Ishikawa (cell line): ENCODE data around the gene GNAI1.

ENCODE experiments used
- CEBPB ChIP-seq: IDR thresholded peaks from 2 replicates; pipeline ENCODE4 v1.6.1; 2012
- CREB1 ChIP-seq: IDR thresholded peaks from 2 replicates; pipeline ENCODE4 v1.6.1; 2012; ENCODE audit warnings: low read depth
- EGR1 ChIP-seq: IDR thresholded peaks from 2 replicates; pipeline ENCODE4 v1.6.1; 2012
- EP300 ChIP-seq: IDR thresholded peaks from 2 replicates; pipeline ENCODE4 v1.6.1; 2012; ENCODE audit warnings: borderline replicate concordance
- FOXM1 ChIP-seq: IDR thresholded peaks from 2 replicates; pipeline ENCODE4 v1.6.1; 2012; ENCODE audit warnings: low read depth, borderline replicate concordance
- MAX ChIP-seq: IDR thresholded peaks from 2 replicates; pipeline ENCODE4 v1.6.1; 2012
- NFIC ChIP-seq: IDR thresholded peaks from 2 replicates; pipeline ENCODE4 v1.6.1; 2012
- RAD21 ChIP-seq: IDR thresholded peaks from 2 replicates; pipeline ENCODE4 v1.6.1; 2012; ENCODE audit warnings: low read depth
- REST ChIP-seq: IDR thresholded peaks from 2 replicates; pipeline ENCODE4 v1.6.1; 2012; ENCODE audit warnings: low read depth, mild to moderate bottlenecking
- TAF1 ChIP-seq: IDR thresholded peaks from 2 replicates; pipeline ENCODE4 v1.6.1; 2012; ENCODE audit warnings: low read depth, mild to moderate bottlenecking
- TCF12 ChIP-seq: IDR thresholded peaks from 2 replicates; pipeline ENCODE4 v1.6.1; 2012; ENCODE audit warnings: low read depth
- TEAD4 ChIP-seq: IDR thresholded peaks from 2 replicates; pipeline ENCODE4 v1.6.1; 2012
- USF1 ChIP-seq: IDR thresholded peaks from 2 replicates; pipeline ENCODE4 v1.6.1; 2012
- YY1 ChIP-seq: IDR thresholded peaks from 2 replicates; pipeline ENCODE4 v1.6.1; 2012; ENCODE audit warnings: low read depth
- ZBTB7A ChIP-seq: IDR thresholded peaks from 2 replicates; pipeline ENCODE4 v1.6.1; 2012; ENCODE audit warnings: low read depth

The GNAI1 gene

GRCh38 chr7:80129785-80130184 is 4.8 kb upstream of the GNAI1 start:
- TF ChIP-seq TAF1 (no peak), REST (no peak), RAD21 (no peak), ZBTB7A (no peak), YY1 (no peak)

- TF ChIP-seq NFIC: no peak
- TF ChIP-seq FOXM1: no peak
- no peak for TF ChIP-seq EGR1
- TF ChIP-seq RAD21: no peak
- TF ChIP-seq CREB1: no peak
- no peak for TF ChIP-seq MAX
- TF ChIP-seq USF1: no peak
Measured at GRCh38 chr7:80131675-80132435, 2.8 kb upstream of the GNAI1 start.

GRCh38 chr7:80132594-80132993 is 2.0 kb upstream of the GNAI1 start:
- no peak for TF ChIP-seq ZBTB7A
- TF ChIP-seq CEBPB: no peak
- TF ChIP-seq USF1: no peak
- no peak for TF ChIP-seq TAF1
- TF ChIP-seq MAX: no peak
- TF ChIP-seq CREB1: no peak
- TF ChIP-seq EP300: no peak
- no peak for TF ChIP-seq YY1
- TF ChIP-seq TCF12: no peak
- TF ChIP-seq FOXM1: no peak
- TF ChIP-seq REST: no peak
- no peak for TF ChIP-seq RAD21
- no peak for TF ChIP-seq NFIC
- TF ChIP-seq EGR1: no peak
- TF ChIP-seq TEAD4: no peak

- TF ChIP-seq EP300 (no peak), TCF12 (no peak), CEBPB (no peak), USF1 (no peak), RAD21 (no peak), MAX (no peak), FOXM1 (no peak), NFIC (no peak), TAF1 (no peak), ZBTB7A (no peak), TEAD4 (no peak), CREB1 (no peak), EGR1 (no peak), REST (no peak), YY1 (no peak)
Measured at GRCh38 chr7:80133361-80134114, 1.1 kb upstream of the GNAI1 start.
